H1 (cell line): Measurements from ENCODE around the gene NOL4L. TPM values are rescaled to one million over a fixed set of nuclear protein-coding genes. Genes with fewer than 3 reads are reported as not detected.

Experiments
- CTCF ChIA-PET: fragments of 300-600 bp; sonication (Branson Sonifier 250); formaldehyde crosslinking; loops from one replicate; lab custom pipeline; 2021; ENCODE audit not compliant: partially characterized antibody; lab: Charles Lee
- POLR2A ChIA-PET: fragments of 300-600 bp; sonication (Branson Sonifier 250); formaldehyde crosslinking; loops from one replicate; lab custom pipeline; 2021; ENCODE audit warnings: inconsistent platforms; ENCODE audit not compliant: partially characterized antibody; lab: Charles Lee
- DNase-seq, 2 experiments: peaks; one replicate each; pipeline versions ENCODE4 v3.0.0 to v3.0.0-alpha.2; 2010 to 2022; ENCODE audit warnings: low spot score in 2 of 2, low read depth in 1 of 2, mixed read lengths in 1 of 2
- FAIRE-seq: peaks from 2 replicates; lab custom pipeline; 2011; peaks lifted over from hg19 to GRCh38; lab: Jason Lieb, UNC
- H2AFZ ChIP-seq: 2 replicates; pipeline ENCODE4 v1.8.1; 2012; ENCODE audit warnings: low read length, inconsistent platforms
- H2AK5ac ChIP-seq: 2 replicates; pipeline ENCODE4 v1.6.1; 2013; ENCODE audit warnings: low read depth, low read length
- H2BK120ac ChIP-seq: replicated peaks from 2 replicates; pipeline ENCODE3; 2013; ENCODE audit warnings: low read depth, low read length, inconsistent platforms
- H2BK12ac ChIP-seq: 2 replicates; pipeline ENCODE4 v1.6.1; 2013; ENCODE audit warnings: low read depth, low read length
- H2BK15ac ChIP-seq: 2 replicates; pipeline ENCODE4 v1.6.1; 2013; ENCODE audit warnings: low read length
- H2BK20ac ChIP-seq: 2 replicates; pipeline ENCODE4 v1.6.1; 2013; ENCODE audit warnings: low read length
- H2BK5ac ChIP-seq: 2 replicates; pipeline ENCODE4 v1.6.1; 2013; ENCODE audit warnings: low read depth, low read length
- H3K14ac ChIP-seq: 2 replicates; pipeline ENCODE4 v1.6.1; 2013; ENCODE audit warnings: inconsistent platforms; ENCODE audit not compliant: insufficient read length
- H3K18ac ChIP-seq: 2 replicates; pipeline ENCODE4 v1.6.1; 2013; ENCODE audit warnings: low read length; ENCODE audit errors: extremely low read depth
- H3K23ac ChIP-seq: 2 replicates; pipeline ENCODE4 v1.6.1; 2013; ENCODE audit warnings: inconsistent platforms; ENCODE audit not compliant: insufficient read length
- H3K23me2 ChIP-seq: 2 replicates; pipeline ENCODE4 v1.6.1; 2013; ENCODE audit warnings: low read depth, low read length
- H3K27ac ChIP-seq: 2 replicates; pipeline ENCODE4 v1.6.1; 2011; ENCODE audit warnings: low read depth, low read length, inconsistent platforms
- H3K27me3 ChIP-seq, 4 experiments: replicated peaks in 1 of 4; 1 replicate in 1 of 4; 2 replicates in 3 of 4; pipeline versions ENCODE4 v1.6.1 to v1.8.1; 2011 to 2013; ENCODE audit warnings: low read length in 3 of 4, mild to moderate bottlenecking in 3 of 4, inconsistent platforms in 2 of 4, mixed read lengths in 2 of 4, moderate library complexity in 1 of 4; ENCODE audit not compliant: control insufficient read depth in 3 of 4, insufficient read depth in 3 of 4; ENCODE audit errors: extremely low read depth in 1 of 4
- H3K36me3 ChIP-seq, 4 experiments: 2 replicates each; pipeline versions ENCODE4 v1.6.1 to v1.8.1; 2011 to 2013; ENCODE audit warnings: mild to moderate bottlenecking in 4 of 4, low read length in 3 of 4, moderate library complexity in 2 of 4, control low read depth in 1 of 4, inconsistent platforms in 1 of 4; ENCODE audit not compliant: insufficient read depth in 4 of 4, control insufficient read depth in 2 of 4
- H3K4ac ChIP-seq: replicated peaks from 2 replicates; pipeline ENCODE3; 2013; ENCODE audit warnings: low read length, low read depth, mixed read lengths, inconsistent platforms; ENCODE audit not compliant: insufficient read length
- H3K4me1 ChIP-seq, 4 experiments: replicated peaks in 1 of 4; 1 replicate in 1 of 4; 2 replicates in 3 of 4; pipeline versions ENCODE4 v1.6.1 to v1.8.1; 2011 to 2013; ENCODE audit warnings: low read length in 3 of 4, inconsistent platforms in 2 of 4, mixed read lengths in 1 of 4; ENCODE audit not compliant: insufficient read depth in 4 of 4, control insufficient read depth in 3 of 4
- H3K4me2 ChIP-seq, 2 experiments: 2 replicates each; pipeline versions ENCODE4 v1.6.1 to v1.8.1; 2011 to 2013; ENCODE audit warnings: low read depth in 2 of 2, low read length in 2 of 2, control low read depth in 1 of 2, inconsistent platforms in 1 of 2, mild to moderate bottlenecking in 1 of 2; ENCODE audit not compliant: insufficient read depth in 1 of 2
- H3K4me3 ChIP-seq, 4 experiments: fragments of 200-600, 300-600 bp in 1 of 4; sonication (generic), shearing (Covaris generic), sonication (Bioruptor Twin) in 1 of 4; 2 replicates each; pipeline versions ENCODE4 v1.5.1 to v1.8.1; 2011 to 2016; ENCODE audit warnings: low read length in 4 of 4, low read depth in 3 of 4, control low read depth in 2 of 4, inconsistent platforms in 2 of 4, mild to moderate bottlenecking in 2 of 4, mixed read lengths in 1 of 4, moderate library complexity in 1 of 4; ENCODE audit not compliant: insufficient read depth in 2 of 4; ENCODE audit errors: extremely low read depth in 1 of 4
- H3K56ac ChIP-seq: replicated peaks from 2 replicates; pipeline ENCODE3; 2013; ENCODE audit warnings: low read depth, mild to moderate bottlenecking, mixed read lengths, low read length, inconsistent platforms; ENCODE audit not compliant: insufficient read length
- H3K79me1 ChIP-seq: 2 replicates; pipeline ENCODE4 v1.6.1; 2013; ENCODE audit warnings: low read depth, low read length, control low read depth
- H3K79me2 ChIP-seq, 2 experiments: 2 replicates each; pipeline versions ENCODE4 v1.6.1 to v1.8.1; 2012 to 2013; ENCODE audit warnings: low read length in 2 of 2, mild to moderate bottlenecking in 2 of 2, inconsistent platforms in 1 of 2; ENCODE audit not compliant: insufficient read depth in 2 of 2, control insufficient read depth in 1 of 2
- H3K9ac ChIP-seq, 4 experiments: replicated peaks in 1 of 4; 1 replicate in 1 of 4; 2 replicates in 3 of 4; pipeline versions ENCODE4 v1.6.1 to v1.8.1; 2011 to 2013; ENCODE audit warnings: low read depth in 3 of 4, low read length in 3 of 4, control low read depth in 2 of 4, mild to moderate bottlenecking in 2 of 4, moderate library complexity in 2 of 4, inconsistent platforms in 1 of 4; ENCODE audit errors: extremely low read depth in 1 of 4
- H3K9me3 ChIP-seq, 2 experiments: 2 replicates each; pipeline versions ENCODE4 v1.6.1 to v1.8.1; 2012 to 2013; ENCODE audit warnings: mild to moderate bottlenecking in 2 of 2, moderate library complexity in 2 of 2, control low read depth in 1 of 2, inconsistent platforms in 1 of 2, low read depth in 1 of 2, low read length in 1 of 2, mixed read lengths in 1 of 2; ENCODE audit not compliant: insufficient read depth in 2 of 2
- H4K20me1 ChIP-seq, 2 experiments: replicated peaks in 1 of 2; 2 replicates each; pipeline versions ENCODE3 to v1.8.1; 2011 to 2013; ENCODE audit warnings: inconsistent platforms in 2 of 2, low read length in 2 of 2, mild to moderate bottlenecking in 1 of 2; ENCODE audit not compliant: insufficient read depth in 2 of 2, control insufficient read depth in 1 of 2
- H4K5ac ChIP-seq: 2 replicates; pipeline ENCODE4 v1.6.1; 2013; ENCODE audit warnings: low read length, low read depth, mixed read lengths, inconsistent platforms; ENCODE audit not compliant: insufficient read length
- H4K8ac ChIP-seq: 2 replicates; pipeline ENCODE4 v1.8.0; 2013; ENCODE audit warnings: mild to moderate bottlenecking, moderate library complexity, low read length, inconsistent platforms; ENCODE audit not compliant: insufficient read depth; ENCODE audit errors: extremely low read depth
- H4K91ac ChIP-seq: replicated peaks from 2 replicates; pipeline ENCODE3; 2013; ENCODE audit warnings: low read length, mixed read lengths, inconsistent platforms; ENCODE audit not compliant: insufficient read length
- CEBPB ChIP-seq: IDR thresholded peaks from 2 replicates; pipeline ENCODE4 v1.6.1; 2012; ENCODE audit warnings: low read depth, low read length
- CHD1 ChIP-seq: IDR thresholded peaks from 2 replicates; pipeline ENCODE4 v1.6.1; 2012; ENCODE audit warnings: low read depth, low read length, improper control_type of control experiment
- CREB1 ChIP-seq: IDR thresholded peaks from 2 replicates; pipeline ENCODE4 v1.6.1; 2012; ENCODE audit warnings: inconsistent platforms
- CTBP2 ChIP-seq: IDR thresholded peaks from 2 replicates; pipeline ENCODE4 v1.7.0; 2011; ENCODE audit warnings: borderline replicate concordance, mild to moderate bottlenecking, moderate library complexity, mixed read lengths, low read length; ENCODE audit not compliant: insufficient read depth, insufficient read length
- HDAC2 ChIP-seq, 2 experiments: fragments of 300-600 bp in 1 of 2; sonication (generic) in 1 of 2; IDR thresholded peaks; 2 replicates each; pipeline ENCODE4 v1.6.1; 2011 to 2012; ENCODE audit warnings: low read depth in 2 of 2, low read length in 2 of 2, mild to moderate bottlenecking in 2 of 2, moderate library complexity in 2 of 2, borderline replicate concordance in 1 of 2, inconsistent platforms in 1 of 2
- HDAC6 ChIP-seq: IDR thresholded peaks from one replicate; pipeline ENCODE4 v1.7.1; 2012; ENCODE audit warnings: low read depth, mild to moderate bottlenecking, inconsistent platforms, low read length, moderate library complexity
- KDM5A ChIP-seq: fragments of 200-600 bp; IDR thresholded peaks from 2 replicates; pipeline ENCODE4 v1.7.1; 2012; ENCODE audit warnings: mild to moderate bottlenecking, low read length, inconsistent platforms, mixed read lengths
- POU5F1 ChIP-seq: IDR thresholded peaks from 2 replicates; pipeline ENCODE4 v1.6.1; 2011; ENCODE audit warnings: low read depth, mild to moderate bottlenecking, low read length, moderate library complexity
- SP1 ChIP-seq: IDR thresholded peaks from 2 replicates; pipeline ENCODE4 v1.6.1; 2011; ENCODE audit warnings: low read depth, low read length
- SP4 ChIP-seq: IDR thresholded peaks from 2 replicates; pipeline ENCODE4 v1.6.1; 2012; ENCODE audit warnings: low read length, inconsistent platforms
- SUZ12 ChIP-seq: fragments of 200-600 bp; sonication (generic); IDR thresholded peaks from 2 replicates; pipeline ENCODE4 v1.6.1; 2012; ENCODE audit warnings: mild to moderate bottlenecking, inconsistent platforms, low read length, moderate library complexity, mixed read lengths
- WGBS, 2 experiments: shearing (Covaris generic) in 1 of 2; methylation state at CpG; one replicate each; pipeline versions ENCODE4 v1.1.6 to v1.1.7; 2013 to 2015; ENCODE audit warnings: low lambda C conversion rate in 2 of 2, mixed read lengths in 2 of 2, inconsistent platforms in 1 of 2, low coverage in 1 of 2, missing lambda C conversion rate in 1 of 2; ENCODE audit not compliant: insufficient replicate concordance in 2 of 2, insufficient coverage in 1 of 2, insufficient read length in 1 of 2; ENCODE audit errors: extremely low coverage in 1 of 2, missing lambda C conversion rate in 1 of 2; 5-methylcytosine and 5-hydroxymethylcytosine counted together
- polyA plus RNA-seq, 7 experiments: library from polyadenylated mRNA; depleted of rRNA in 3 of 7; stranded (reverse) in 5 of 7; unstranded in 2 of 7; fragments of >200 nt in 5 of 7; fragments of 200-250 nt in 2 of 7; gene quantifications; 1 replicate in 5 of 7; 2 replicates in 1 of 7; 4 replicates in 1 of 7; pipeline versions ENCODE4 v1.2.1 to v1.2.3, GENCODE V29; 2011 to 2013; ENCODE audit warnings: missing spikeins in 2 of 7, mixed read lengths in 2 of 7
- total RNA-seq: library from RNA; stranded (reverse); fragmentation: NEBNext Ultra II Directional; extraction: Animal tissue kit (Norgen Biotek cat#: 25700); gene quantifications from 2 replicates; pipeline ENCODE4 v1.2.1, GENCODE V29; 2021
- TF ChIP-seq, protein P1 (sequence below): IDR thresholded peaks from 2 replicates; pipeline ENCODE4 v1.6.1; 2011; ENCODE audit warnings: low read depth, mild to moderate bottlenecking, low read length; ENCODE audit not compliant: insufficient read depth

Gene NOL4L
- total and polyA plus RNA-seq, 2 of the 8 experiments (the other 6 are each of a cell fraction or from before 2014, with no cell fraction given) = 15.3 to 23.7 TPM

DNA sequence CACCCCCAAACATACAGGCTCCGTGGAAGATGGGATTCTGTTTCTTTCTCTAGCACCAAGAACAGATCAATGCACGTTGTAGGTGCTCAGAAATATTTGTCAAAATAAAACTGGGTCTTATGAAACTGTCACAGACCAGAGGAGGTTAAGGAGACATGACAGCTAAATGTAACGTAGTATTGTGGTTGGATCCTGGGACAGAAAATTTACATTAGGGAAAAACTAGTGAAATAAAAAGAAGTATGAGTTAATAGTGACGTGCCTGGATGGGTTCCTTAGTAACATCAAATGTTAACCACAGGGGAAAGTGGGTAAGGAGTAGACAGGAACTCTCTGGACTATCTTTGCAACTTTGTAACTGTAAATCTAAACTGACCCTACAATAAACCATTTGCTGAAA is 31.5 kb downstream of the NOL4L start:
- no peak for FAIRE-seq
- no peaks in the 10 kb centered on the region for H3K23me2 ChIP-seq
- CTCF ChIA-PET = no interaction called here
- TF ChIP-seq POU5F1 (no peak), HDAC2 (IDR thresholded peaks at IDR 0.05; ENCODE audit: borderline replicate concordance in 1 of 2, low read depth in 2 of 2, low read length in 2 of 2) (no peak), CEBPB (no peak), KDM5A (no peak), CTBP2 (no peak), SP1 (no peak), SP4 (no peak), SUZ12 (no peak), CREB1 (no peak), HDAC6 (no peak), CHD1 (no peak)
- TF ChIP-seq, protein P1, sequence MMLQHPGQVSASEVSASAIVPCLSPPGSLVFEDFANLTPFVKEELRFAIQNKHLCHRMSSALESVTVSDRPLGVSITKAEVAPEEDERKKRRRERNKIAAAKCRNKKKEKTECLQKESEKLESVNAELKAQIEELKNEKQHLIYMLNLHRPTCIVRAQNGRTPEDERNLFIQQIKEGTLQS = no peak

More for the DNA sequence above, 31.5 kb downstream of the NOL4L start:
- Histone ChIP-seq H2BK15ac (no peak overlapping the region), H3K4me2 (no peak overlapping the region), H3K56ac (no peak overlapping the region), H3K18ac (no peak overlapping the region), H3K27me3 (no peaks in the 10 kb centered on the region), H4K5ac (no peak overlapping the region), H3K9ac (no peak overlapping the region), H3K4me3 (no peak overlapping the region), H3K27ac (no peak overlapping the region), H3K4me1 (no peaks in the 10 kb centered on the region; a peak in 1 of 7 replicates), H3K36me3 (no peaks in the 10 kb centered on the region), H3K23ac (no peak overlapping the region), H4K91ac (no peak overlapping the region), H2BK120ac (no peak overlapping the region), H3K79me1 (no peaks in the 10 kb centered on the region), H3K9me3 (no peaks in the 10 kb centered on the region), H4K8ac (no peak overlapping the region), H2BK12ac (no peak overlapping the region), H3K14ac (no peak overlapping the region), H2BK5ac (no peak overlapping the region), H2BK20ac (no peak overlapping the region), H2AK5ac (no peak overlapping the region), H2AFZ (no peak overlapping the region), H4K20me1 (peaks cover 0 to 3% of the 10 kb centered on the region in 2 experiments), H3K79me2 (no peaks in the 10 kb centered on the region), H3K4ac (no peak overlapping the region)
- WGBS, 2 experiments = 82% methylated on average over 4 of the region's 4 CpGs; no CpG with 5 or more reads in 1 of the 2 experiments
- DNase-seq = no peak
- POLR2A ChIA-PET = no interaction called here
